Activated CD4-positive, alpha-beta T cell treated with anti-CD3 and anti-CD28 coated beads, Interleukin-2, amount 50 U/mL, for 1 hour (primary cell): ENCODE results near the gene BICDL2.
A peak's percentile ranks its signal among the peaks of the same experiment; 100 is the strongest.

Experiments used
- DNase-seq: peaks from one replicate; pipeline ENCODE4 v3.0.0-alpha.2; 2020

BICDL2 gene

GRCh38 chr16:3023415-3023668 lies 13.4 kb downstream of the BICDL2 start:
- DNase-seq = no peak

GRCh38 chr16:3022684-3023414 lies 13.9 kb downstream of the BICDL2 start:
- DNase-seq = no peak

GRCh38 chr16:3022208-3022683 lies 14.5 kb downstream of the BICDL2 start:
- DNase-seq = peak; percentile 81

- DNase-seq = peak; percentile 79
Measured at GRCh38 chr16:3021449-3022207, 15.1 kb downstream of the BICDL2 start.

GRCh38 chr16:3020604-3021448 lies 15.9 kb downstream of the BICDL2 start:
- DNase-seq = peak; percentile 72

GRCh38 chr16:3020247-3020603 lies 16.5 kb downstream of the BICDL2 start, which contains the start of gene TNFRSF12A:
TSS of gene TNFRSF12A (plus strand) at chr16:3020368. CDS start at chr16:3020398, 30 bp downstream.
- DNase-seq = peak; percentile 56

DNA sequence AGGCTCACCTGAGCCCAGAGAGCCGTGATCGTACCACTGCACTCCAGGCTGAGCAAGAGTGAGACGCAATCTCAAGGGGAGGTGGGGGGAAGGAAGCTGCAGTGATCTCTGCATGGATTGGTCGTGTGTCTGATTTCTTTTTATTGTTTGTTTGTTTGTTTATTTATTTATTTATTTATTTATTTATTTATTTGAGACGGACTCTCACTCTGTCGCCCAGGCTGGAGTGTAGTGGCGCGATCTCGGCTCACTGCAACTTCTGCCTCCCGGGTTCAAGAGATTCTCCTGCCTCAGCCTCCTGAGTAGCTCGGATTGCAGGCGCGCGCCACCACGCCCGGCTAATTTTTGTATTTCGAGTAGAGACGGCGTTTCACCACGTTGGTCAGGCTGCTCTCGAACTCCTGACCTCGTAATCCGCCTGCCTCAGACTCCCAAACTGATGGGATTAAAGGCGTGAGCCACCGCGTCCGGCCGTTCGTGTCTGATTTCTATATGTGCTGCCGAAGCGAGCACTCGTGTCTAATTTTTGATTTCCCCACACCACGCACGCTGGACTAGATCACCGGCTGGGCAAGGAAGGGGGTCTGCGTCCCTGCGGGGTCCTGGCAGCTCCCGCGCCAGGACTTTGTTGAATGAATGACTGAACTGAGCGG lies 17.0 kb downstream of the BICDL2 start:
- no peak for DNase-seq

DNA sequence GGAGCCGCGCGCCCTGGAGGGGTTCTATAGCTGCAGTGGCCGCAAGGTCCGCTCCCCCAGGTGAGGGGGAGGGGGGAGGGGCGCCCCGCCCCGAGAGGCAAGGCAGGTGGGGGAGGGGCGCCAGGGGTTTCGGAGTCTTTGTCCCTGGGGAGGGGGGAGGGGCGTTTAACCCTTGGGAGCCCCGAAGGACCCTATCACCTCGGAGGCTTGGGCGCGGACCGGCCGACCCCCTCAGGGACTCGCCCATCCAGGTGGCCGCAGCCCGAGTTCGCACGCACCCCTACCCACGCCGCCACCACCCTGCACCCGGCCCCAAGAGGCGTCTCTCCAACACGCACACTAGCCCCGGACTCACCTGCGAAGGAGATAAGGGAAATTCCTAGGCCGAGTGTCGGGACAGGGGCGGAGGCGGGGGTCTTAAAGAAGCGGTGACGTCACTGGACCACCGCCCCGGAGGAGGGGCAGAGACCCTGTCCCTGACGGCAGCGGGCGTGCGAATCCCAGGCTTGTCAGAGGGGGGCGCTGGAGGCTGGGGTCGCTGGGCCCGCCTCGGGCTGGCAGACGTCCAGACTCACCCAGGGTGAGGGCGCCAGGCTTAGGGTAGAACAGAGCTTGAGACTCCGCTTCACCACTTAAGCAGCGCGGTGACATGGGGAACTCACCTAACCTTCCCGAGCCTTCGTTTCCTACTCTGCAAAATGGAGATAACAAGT lies 18.8 kb downstream of the BICDL2 start, which contains the start of gene CLDN6:
CLDN6 (minus strand) TSS at position 390 of the 713 bp plus-strand sequence. CDS start 2,162 bp downstream, outside the sequence.
- no peak for DNase-seq

- DNase-seq = no peak
Measured at GRCh38 chr16:3017344-3017743, 19.4 kb downstream of the BICDL2 start.

DNA sequence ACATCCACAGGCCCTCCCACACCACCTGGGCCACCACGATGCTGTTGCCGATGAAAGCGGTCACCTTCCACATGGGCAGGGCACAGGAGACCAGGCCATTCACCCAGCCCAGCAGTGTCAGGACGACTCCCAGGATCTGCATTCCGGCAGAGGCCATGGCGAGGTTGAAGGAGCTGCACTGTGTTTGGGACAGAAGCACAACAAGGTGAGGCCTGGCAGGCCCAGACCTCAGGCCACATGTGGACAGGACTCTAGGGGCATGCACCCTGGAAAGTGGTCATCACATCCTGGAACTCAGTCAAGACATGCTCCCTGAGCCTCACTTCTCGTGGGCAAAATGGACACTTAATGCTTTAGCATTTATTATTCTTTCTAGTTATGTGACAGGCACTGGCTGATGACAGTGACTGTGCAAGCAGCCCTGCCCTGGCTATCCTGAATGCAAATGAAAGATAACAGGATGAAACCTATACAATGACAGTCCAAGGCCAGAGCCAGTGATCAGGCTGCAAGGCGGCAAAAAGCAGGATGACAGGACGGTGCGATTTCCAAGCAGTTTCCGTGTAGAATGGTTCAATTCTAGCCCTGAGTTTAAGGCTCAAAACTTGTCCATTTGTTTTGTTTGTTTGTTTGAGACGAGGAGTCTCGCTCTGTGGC lies 20.8 kb downstream of the BICDL2 start:
- DNase-seq = no peak

GRCh38 chr16:3014971-3015370 lies 21.8 kb downstream of the BICDL2 start:
- DNase-seq = no peak

DNA sequence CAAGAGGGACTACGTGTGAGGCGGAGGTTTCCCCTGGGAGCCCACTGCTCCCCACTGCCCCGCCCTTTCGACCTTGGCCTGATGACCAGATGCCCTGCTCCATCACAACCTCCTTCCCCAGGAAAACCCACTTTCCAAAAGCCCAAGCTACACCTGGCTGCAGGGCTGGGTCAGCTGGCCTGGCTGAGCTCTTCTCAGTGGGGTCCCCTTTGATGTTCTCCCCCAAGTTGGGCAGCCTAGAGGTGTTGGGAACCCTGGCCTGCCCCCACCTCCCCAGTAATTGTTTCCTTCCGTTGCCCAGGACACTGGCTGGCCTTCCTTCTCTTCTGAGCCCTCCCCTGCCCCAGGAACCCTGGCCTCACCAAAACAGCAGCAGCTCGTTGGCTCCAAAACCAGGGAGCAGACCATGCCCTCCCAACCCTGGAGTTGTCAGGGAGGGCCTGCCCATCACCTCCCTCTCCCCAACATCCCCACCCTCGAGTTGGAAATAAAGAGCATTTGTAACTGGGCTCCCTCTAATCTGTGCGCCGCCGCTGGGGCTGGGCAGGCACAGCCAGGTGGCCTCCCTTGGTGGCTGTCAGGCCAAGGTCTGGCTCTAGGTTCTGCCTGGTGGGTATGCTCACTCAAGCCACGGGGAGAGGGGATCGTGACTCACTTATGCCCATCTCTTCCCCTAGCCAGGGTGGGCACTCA lies 22.6 kb downstream of the BICDL2 start:
- no peak for DNase-seq

GRCh38 chr16:3013491-3013951 lies 23.2 kb downstream of the BICDL2 start:
- no peak for DNase-seq

GRCh38 chr16:3012828-3013420 lies 23.8 kb downstream of the BICDL2 start, which contains the start of gene CLDN9:
TSS of gene CLDN9 (plus strand) at chr16:3012923. CDS start at chr16:3013363, 440 bp downstream.
- DNase-seq = no peak

GRCh38 chr16:3012246-3012645 lies 24.5 kb downstream of the BICDL2 start:
- DNase-seq = no peak

GRCh38 chr16:3010510-3010909 lies 26.2 kb downstream of the BICDL2 start:
- no peak for DNase-seq

GRCh38 chr16:3009568-3010390 lies 27.0 kb downstream of the BICDL2 start:
- DNase-seq = no peak

- DNase-seq = no peak
Measured at GRCh38 chr16:3008690-3009037, 28.1 kb downstream of the BICDL2 start.

- DNase-seq = no peak
Measured at GRCh38 chr16:3007957-3008689, 28.6 kb downstream of the BICDL2 start.
